ENCODE measurements around the gene MSS51. TPM values are rescaled to one million over a fixed set of nuclear protein-coding genes. Genes with fewer than 3 reads are reported as not detected.
"Not testable (repeated sequence)": the region's sequence is repeated elsewhere in the genome, so short reads cannot be mapped to it uniquely, and the experiment has no call there.

Gene MSS51
- polyA plus RNA-seq, 3 donors, result 1.2 to 4.9 (median 4.6) TPM

DNA sequence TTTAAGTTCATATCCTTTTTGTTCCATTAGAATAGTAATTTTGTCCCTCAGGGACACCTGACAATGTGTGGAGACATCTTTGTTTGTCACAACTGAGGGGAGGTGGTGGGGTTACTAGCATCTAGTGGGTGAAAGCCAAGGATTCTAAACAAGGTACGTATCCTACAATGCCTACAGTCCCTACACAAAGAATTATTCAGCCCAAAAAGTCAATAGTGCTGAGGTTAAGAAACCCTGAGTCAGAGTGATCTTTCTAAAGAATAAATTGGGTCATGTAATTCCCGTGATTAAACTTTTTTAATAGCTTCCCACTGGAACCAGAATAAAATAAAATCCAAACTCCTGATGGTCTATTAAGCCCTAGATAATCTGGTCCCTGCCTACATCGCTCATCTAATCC is 16.8 kb downstream of the MSS51 start:
- no peak for DNase-seq

DNA sequence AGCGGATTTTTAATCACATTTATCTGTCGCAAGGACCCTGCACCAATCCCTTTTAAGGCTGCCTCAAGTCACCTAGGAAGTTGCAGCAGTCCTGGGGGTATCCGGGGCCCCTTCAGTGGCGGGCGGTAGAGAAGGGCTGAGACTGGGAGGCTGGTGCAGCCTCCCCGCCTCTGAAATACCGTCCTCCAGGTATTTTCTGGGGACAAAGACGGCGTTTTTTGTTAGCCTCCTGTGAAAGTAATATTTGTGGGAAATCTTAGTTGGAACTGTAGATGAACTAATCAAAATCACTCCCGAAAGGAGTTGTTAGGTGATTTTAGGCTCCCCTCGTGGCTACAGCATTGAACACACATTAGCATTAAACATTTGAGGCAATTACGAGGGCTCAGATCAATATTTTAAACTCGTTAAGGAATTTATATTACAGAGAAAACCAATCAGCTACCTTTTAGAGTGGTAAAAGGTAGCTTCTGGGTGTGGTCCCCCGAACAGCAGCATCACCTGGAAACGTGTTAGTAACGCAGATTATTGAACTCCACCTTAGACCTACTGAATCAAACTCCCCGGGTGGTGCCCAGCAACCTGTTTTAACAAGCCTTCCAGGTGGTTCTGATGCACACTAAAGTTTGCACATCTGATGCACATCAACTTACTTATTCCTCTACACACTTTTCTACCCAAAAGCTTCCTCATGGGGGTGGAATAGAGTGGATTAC is 19.0 kb downstream of the MSS51 start:
- no peak for DNase-seq

DNA sequence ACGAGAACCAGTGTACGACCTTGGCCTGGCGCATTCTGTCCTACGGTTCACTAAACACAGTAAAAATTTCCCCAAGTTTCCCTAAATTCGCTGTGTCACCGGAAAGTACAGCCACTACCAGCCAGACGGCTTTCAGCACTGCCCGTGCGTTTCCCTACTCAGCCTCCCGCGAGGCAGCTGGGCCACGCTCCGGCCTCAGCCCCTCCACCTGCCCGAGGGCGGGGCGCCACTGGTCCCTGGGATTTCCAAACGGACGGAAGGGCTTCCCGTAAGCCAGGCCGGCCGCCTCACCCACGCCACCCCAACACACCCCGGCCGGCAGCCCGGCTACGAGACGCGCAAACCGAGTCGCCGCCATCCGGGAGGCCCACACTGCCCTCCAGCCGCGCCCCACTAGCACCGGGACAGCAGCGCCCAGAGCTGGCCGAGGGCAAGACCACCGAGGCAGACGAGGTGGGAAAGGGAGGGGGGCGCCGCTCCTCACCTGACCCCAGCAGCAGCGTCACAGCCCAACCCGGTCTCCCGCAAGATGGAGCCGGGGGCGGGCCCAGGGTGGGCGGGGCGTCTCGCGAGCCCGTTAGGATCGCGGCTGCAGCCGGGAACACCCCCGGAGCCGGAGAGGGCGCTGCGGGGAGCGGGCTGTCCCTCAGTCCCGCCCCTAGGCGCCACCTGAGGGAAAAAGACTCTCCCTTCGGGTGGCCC is 19.7 kb downstream of the MSS51 start, which contains the start of gene ANXA7:
Gene ANXA7, minus strand, starts transcription at position 531 of the 702 bp plus-strand sequence. CDS start 13,202 bp downstream, outside the sequence.
- DNase-seq, result peak; percentile 94

DNA sequence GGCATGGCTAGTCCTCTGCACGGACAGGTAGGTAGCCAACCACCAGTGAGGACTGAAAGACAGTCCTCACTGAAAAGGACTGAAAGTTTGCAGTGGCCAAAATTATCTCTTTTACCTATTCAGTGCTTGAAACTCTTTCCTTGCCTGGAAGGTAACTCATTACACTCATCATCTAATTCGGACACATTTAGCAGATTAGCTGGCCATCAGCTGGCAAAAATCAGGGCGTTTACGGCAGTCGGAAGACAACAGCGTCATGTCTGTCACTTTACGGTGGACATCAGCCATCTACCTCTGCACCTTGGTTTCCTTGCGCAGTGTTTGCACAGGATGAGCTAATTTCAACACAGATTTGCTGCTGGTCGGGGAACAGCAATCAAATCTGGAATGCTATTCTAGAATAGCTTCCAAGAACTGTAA is 20.2 kb downstream of the MSS51 start:
- no peak for DNase-seq

DNA sequence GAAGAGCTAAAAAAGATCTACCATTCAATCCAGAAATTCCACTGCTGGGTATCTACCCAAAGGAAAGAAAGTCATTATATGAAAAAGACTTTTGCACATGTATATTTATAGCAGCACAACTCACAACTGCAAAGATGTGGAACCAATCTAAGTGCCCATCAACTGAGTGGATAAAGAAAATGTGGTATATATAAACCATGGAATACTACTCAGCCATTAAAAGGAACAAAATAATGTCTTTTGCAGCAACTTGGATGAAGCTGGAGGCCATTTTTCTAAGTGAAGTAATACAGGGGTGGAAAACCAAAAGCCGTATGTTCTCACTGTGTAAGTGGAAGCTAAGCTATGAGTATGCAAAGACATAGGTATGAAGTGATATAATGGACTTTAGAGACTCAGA is 22.5 kb downstream of the MSS51 start:
- DNase-seq, result no peak

DNA sequence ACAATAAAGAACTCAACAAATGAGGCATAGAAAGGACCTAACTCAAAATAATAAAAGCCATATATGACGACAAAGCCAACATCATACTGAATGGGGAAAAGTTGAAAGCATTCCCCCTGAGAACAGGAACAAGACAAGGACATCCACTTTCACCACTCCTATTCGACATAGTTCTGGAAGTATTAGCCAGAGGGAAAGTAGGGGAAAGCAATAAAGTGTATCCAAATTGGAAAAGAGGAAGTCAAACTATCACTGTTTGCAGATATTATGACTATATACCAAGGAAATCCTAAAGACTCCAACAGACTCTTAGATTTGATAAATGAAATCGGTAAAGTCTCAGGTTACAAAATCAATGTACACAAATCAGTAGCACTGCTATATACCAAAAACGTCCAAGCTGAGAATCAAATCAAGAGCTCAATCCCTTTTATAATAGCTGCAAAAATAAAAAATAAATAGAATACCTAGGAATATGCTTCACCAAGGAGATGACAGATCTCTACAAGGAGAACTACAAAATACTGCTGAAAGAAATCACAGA is 24.3 kb downstream of the MSS51 start:
- no peak for DNase-seq

DNA sequence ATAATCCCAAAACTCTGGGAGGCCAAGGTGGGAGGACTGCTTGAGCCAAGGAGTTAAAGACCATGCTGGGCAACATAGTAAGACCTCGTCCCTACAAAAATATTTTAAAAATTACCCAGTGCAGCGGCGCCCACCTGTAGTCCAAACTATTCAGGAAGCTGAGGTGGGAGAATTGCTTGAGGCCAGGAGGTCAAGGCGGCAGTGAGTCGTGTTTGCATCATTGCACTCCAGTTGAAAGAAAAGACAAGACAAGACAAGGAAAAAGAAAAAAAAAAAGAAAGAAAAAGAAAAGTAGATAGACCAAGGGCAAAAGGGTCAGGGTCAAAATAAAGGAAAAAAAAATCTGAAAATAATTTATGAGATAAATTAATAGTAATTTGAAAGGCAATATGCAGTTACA is 25.3 kb downstream of the MSS51 start:
- DNase-seq, result no peak

DNA sequence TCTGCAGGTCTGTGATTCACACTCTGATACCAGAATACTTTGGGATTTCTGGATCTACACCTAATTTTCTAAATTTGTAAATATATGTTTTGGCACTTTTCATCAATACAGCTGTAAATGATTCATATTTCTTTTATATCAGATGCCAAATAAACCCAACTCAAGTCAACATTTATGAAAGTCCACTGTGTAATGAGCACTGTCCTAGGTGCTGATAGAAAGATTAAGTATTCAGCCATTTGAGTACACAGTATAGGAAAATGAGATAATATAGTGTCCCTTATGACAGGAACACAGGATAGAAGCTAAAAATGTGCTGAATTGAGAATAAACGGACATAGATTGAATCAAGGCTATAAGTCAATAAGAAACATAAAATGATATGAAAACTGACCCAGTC is 25.9 kb downstream of the MSS51 start:
- no peak for DNase-seq

DNA sequence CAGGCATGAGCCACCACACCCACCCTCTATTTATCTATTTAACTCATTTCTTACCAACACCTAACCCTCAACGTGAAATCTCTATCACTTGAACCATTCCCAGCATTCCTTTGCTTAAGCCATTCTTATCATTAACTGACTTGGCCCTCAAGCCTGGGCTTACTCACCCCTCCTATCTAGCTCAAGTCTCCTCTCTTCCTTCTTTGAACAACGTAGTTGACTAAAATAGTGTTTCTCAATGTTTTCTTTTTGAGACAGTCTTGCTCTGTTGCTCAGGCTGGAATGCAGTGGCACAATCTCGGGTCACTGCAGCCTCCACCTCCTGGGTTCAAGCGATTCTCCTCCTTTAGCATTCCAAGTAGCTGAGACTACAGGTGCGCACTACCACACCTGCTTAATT is 26.5 kb downstream of the MSS51 start:
- no peak for DNase-seq

DNA sequence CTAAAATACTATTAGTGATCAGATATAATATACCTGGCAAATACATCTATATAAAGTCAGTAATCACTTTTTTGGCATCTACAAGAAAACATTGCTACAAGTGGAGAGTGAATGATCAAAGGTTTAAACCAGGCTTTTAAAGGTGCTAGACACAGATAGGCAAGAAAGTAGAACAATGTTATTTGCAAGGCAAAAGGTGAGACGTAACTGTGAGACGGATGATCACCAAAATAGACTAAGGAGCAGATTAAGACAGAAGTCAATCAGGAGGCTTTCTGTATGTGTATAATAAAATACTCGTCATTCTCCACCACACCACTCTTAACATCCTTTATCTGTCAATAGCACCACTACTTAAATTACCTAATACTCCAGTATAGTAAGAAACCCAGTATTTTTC is 27.8 kb downstream of the MSS51 start:
- no peak for DNase-seq

DNA sequence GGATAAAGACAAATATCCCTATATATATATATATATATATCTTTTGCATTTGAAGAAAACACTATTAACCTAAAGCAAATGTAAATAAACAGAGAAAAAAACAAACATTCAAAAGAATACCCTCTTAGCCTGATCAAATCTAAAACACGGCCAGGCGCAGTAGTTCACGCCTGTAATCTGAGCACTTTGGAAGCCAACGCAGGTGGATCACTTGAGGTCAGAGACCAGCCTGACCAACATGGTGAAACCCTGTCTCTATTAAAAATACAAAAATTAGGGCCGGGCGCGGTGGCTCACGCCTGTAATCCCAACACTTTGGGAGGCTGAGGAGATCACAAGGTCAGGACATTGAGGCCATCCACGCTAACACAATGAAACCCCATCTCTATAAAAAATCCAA is 28.7 kb downstream of the MSS51 start:
- no peak for DNase-seq

DNA sequence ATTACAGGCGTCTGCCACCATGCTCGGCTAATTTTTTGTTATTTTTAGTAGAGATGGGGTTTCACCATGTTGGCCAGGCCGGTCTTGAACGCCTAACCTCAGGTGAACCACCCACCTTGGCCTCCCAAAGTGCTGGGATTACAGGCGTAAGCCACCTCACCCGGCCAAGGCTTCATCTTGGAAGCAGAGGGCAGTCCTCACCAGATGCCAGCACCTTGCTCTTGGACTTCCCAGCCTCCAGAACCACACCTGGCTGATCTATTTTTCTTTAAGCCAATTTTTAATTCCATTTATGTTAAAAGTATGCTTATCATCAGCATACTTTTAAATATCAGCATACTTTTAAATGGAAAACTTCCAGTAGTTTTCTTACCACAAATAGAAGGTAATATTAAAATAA is 31.7 kb downstream of the MSS51 start:
- no peak for DNase-seq

DNA sequence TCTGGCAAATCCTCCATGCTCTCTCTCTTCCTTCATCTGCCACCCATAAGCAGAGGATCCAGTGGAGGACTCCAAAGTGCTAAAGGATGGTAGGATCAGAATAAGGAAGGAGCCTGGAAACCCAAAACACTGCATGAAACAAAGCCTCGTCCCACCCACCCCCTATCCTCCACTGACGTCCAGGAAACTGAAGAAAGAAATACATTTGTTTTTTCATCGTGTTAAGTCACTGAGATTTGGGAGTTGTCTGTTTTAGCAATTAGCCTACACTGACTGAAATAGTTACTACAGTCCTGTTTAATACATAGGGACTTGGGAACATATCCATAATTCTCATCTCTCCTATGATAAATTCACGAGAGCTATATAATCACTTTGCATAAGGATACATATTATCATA is 34.3 kb downstream of the MSS51 start:
- no peak for DNase-seq

DNA sequence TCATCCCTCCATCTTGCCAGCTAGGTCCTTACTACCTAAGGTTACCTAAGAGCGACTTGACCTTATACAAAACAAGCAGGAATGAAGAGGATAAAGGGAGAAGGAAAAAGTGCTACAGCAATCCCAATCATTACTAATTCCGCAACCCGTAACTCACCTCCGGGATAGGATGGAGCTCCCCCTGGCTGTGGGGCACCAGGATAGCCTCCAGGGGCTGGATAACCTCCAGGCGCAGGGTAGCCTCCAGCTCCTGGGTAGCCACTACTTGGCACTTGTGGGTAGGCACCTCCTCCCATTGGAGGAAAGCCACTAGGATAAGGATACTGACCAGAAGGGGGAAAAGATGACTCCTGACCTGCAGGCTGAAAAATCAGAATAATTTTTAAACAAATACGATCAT is 35.3 kb downstream of the MSS51 start:
- DNase-seq, result no peak

DNA sequence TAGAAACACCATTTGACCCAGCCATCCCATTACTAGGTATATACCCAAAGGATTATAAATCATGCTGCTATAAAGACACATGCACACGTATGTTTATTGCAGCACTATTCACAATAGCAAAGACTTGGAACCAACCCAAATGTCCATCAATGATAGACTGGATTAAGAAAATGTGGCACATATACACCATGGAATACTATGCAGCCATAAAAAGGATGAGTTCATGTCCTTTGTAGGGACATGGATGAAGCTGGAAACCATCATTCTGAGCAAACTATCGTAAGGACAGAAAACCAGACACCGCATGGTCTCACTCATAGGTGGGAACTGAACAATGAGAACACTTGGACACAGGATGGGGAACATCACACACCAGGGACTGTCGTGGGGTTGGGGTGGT is 39.0 kb downstream of the MSS51 start:
- not testable (repeated sequence) for DNase-seq

DNA sequence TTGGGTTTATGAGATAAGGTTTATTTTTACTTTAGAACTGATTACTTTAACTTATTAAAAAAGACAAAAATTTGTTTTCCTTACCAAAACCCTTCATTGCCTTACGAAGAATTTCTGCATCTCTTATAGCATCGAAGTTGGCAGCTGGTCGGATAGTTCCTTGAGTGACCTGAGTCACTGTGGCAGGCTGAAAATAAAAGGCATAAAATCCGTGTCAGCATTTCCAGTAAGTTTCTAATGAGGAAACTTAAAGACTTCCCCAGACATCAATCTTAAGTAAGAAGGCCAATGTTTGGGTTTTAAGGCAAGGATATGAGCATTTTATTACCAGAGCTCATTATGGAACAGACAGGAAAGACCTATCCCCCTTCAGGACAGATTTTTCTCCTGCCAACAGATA is 45.1 kb downstream of the MSS51 start:
- no peak for DNase-seq

DNA sequence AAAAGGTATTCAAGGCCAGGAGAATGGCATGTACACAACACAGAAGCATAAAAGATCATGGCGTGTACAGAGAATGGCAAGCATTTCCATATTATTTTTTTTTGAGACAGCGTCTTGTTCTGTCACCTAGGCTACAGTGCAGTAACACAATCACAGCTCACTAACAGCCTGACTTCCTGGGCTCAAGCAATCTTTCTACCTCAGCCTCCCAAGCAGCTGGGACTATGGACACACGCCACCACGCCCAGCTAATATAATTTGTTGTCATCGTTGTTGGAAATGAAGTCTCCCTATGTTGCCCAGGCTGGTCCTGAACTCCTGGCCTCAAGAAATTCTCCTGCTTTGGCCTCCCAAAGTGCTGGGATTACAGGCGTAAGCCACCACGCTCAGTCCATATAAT is 46.8 kb downstream of the MSS51 start:
- no peak for DNase-seq

DNA sequence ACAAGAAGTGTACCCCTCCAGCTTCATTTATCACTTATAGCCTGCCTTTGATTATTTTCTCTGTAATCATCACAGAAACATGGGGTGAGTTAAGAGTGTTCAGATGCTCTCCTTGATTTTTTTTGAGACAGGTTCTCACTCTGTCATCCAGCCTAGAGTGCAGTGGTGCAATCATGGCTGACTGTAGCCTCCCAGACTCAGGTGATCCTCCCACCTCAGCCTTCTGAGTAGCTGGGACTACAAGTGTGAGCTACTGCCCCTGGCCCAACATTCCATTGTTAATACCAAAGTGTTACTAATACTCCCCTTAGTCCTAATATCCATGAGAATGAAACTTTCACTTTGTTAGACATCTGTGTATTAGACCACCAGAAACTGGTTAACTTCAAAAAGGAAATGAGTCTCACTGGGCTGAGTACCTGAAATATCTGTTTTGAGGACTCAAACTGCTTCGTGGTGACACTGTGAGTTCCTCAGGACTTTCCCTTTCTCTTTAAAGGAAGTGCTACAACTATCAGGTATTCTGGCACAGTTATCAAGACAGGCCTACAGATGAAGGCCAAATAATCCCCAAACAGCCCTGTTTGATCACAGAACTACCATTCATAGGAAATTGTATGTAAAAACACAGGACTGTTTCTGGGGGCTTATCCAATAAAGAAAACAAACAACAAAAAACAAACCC is 54.2 kb downstream of the MSS51 start:
- DNase-seq, result no peak

DNA sequence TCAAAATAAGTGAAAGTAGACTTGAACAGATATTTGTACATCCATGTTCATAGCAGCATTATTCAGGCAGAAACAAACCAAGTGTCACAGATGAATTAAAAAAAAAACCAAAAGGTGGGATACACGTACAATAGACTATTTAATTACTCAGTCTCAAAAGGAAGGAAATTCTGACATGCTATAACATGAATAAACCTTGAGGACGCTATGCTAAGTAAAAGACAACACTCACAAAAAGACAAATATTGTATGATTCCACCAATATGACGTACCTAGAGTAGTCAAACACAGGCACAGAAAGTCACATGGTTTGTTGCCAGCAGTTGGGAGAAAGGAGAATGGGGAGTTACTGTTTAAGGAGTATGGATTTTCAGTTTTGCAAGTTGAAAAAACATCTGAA is 56.7 kb downstream of the MSS51 start:
- no peak for DNase-seq

Data from renal pelvis (tissue), 4 donors.